HG03159 (cell line): ENCODE data around the gene SLC25A24.

Experiments used
- ATAC-seq: cut with Tn5 transposase; IDR thresholded peaks from one replicate; pipeline ENCODE4 v1.9.1; 2021; ENCODE audit warnings: mild to moderate bottlenecking, moderate library complexity; ENCODE audit not compliant: unreplicated experiment

Gene SLC25A24

DNA sequence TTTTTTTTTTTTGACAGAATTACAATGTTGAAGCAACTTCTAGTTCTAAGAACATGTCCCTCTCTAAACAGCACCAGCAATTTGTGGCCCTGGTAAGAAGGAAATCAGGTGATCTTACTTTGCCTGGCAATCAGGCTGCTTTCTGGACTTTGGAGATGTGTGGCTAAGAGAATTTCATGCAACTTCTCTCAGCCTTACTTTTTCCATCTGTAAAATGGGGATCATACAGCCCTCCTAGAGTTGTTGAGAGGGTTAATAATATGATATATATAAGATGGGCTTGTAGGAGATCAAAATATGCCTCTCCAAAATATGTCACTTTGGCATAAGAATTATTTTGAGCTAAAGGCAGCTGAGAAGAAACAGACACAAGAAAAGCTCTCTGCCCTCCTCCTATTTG, 92.0 kb downstream of the SLC25A24 start:
- no peak for ATAC-seq

- no peak for ATAC-seq
Measured at GRCh38 chr1:108107658-108108057, 92.5 kb downstream of the SLC25A24 start.

DNA sequence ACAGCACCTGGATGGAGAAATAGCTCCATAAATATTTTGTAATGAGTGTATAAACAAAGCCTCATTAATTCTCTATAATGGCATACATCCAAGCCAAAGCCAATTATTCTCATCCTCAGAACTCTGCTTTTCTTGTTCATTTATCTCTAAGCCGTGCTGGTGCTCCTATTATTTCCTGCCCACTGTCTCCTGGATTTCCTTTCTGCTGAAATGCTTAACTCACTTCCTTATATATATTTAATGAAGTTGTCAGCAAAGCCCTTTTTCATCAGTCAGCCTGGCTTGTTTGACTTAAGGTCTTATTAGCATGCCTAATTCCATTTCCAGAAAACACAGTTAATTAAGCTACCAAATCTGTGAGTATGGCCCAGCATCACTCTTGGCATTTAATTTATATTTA, 93.4 kb downstream of the SLC25A24 start:
- ATAC-seq: no peak

DNA sequence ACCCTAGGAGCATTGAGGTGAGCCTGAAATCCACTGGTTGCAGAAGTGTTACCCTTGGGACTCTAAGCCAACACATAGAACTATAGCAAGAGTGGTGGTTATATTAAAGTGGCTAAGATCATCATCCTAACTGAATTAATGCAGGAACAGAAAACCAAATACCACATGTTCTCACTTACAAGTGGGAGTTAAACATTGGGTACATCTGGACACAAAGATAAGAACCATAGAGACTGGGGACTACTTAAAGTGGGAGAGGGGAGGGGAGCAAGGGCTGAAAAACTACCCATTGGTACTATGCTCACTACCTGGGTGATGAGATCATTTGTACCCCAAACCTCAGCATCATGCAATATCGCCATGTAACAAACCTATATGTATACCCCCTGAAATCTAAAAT, 100.0 kb downstream of the SLC25A24 start:
- no peak for ATAC-seq

DNA sequence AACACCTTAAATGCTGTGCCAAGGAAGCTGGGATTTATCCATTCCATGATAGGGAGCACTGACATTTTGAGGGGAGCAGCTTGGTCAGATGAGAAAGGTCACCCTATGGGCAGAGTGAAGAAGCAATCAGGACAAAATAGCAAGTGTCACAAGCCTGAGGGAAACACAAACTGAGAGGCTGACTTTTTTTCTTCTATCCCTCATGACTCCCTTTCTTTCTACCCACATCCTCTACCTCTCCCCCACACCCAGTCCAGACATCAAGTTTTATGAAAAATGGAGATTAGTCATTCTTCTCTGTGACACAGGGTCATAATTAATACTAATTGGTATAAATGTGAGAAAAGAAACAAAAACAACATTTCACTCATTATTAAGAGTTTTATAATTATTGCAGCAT, 103.1 kb downstream of the SLC25A24 start:
- ATAC-seq: no peak

DNA sequence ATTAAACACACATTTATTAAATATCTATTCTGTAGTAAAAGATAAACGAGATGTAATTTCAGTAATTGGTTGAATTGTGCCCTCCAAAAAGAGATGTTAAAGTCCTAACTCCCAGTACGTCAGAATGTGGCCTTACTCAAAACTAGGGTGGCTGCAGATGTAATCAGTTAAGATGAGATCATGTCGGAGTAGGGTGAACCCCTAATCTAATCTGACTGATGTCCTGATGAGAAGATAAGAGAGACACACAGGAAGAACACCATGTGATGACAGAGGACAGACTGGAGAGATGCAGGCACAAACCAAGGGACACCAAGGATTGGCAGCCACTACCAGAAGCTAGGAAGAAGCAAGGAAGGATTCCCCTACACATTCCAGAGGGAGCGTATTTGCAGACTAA, 104.1 kb downstream of the SLC25A24 start:
- ATAC-seq: no peak

DNA sequence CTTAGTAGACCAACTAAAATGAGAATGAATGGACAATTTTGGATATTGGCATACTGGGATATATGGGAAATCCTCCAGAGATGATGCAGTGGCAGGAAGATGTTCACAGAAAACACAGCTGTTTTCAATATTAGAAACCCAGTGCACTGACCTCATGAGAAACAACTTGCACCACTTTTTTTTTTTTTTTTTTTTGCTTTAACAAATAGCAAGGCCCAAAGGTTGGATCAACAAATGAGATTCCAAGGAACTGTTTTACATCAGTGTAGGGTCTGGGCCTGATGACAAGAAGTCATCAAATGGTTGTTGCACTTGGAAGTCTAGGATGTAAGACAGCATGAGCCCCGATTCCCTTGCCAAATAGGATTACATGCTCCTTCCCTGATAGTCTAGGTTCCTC, 110.7 kb downstream of the SLC25A24 start:
- ATAC-seq: no peak

DNA sequence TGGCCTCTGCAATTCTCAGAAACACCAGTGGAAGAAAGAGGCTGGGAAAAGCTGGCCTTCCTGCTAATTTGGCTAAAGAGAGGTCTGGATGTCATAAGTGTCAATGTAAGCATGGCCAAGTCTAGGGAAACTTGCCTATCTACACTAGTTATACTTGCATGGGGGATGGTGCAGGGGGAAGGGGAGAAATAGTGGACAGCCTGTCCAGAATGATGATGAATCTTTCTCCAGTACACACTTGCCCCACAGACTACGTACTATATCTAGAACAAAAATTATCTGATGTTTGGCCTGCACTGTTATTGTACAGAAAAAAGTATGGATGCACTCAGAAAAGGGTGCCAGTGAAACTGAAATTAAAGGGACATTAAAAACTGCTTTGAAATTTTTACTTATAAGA, 114.5 kb downstream of the SLC25A24 start:
- ATAC-seq: no peak

- no peak for ATAC-seq
Measured at GRCh38 chr1:108084866-108085477, 115.2 kb downstream of the SLC25A24 start.
